Osteoblast (primary cell): Measurements from ENCODE around the gene BOLA3. TPM values are rescaled to one million over a fixed set of nuclear protein-coding genes. Genes with fewer than 3 reads are reported as not detected.

ENCODE experiments used
- DNase-seq: peaks from one replicate; pipeline ENCODE4 v3.0.0; 2011; ENCODE audit warnings: low spot score, mixed read lengths; ENCODE audit not compliant: insufficient read length; ENCODE audit errors: missing footprints
- H2AFZ ChIP-seq: 2 replicates; pipeline ENCODE4 v1.6.0; 2011; ENCODE audit warnings: mild to moderate bottlenecking, low read length
- H3K27ac ChIP-seq: 2 replicates; pipeline ENCODE4 v1.5.1; 2011; ENCODE audit warnings: mild to moderate bottlenecking, low read depth, low read length, moderate library complexity
- H3K27me3 ChIP-seq: 2 replicates; pipeline ENCODE4 v1.6.0; 2012; ENCODE audit warnings: mild to moderate bottlenecking, control low read depth, inconsistent platforms, low read length, moderate library complexity; ENCODE audit not compliant: insufficient read depth
- H3K36me3 ChIP-seq: 2 replicates; pipeline ENCODE4 v1.5.1; 2011; ENCODE audit warnings: mild to moderate bottlenecking, low read length, control low read depth, moderate library complexity; ENCODE audit not compliant: insufficient read depth
- H3K4me1 ChIP-seq: 2 replicates; pipeline ENCODE4 v1.5.1; 2011; ENCODE audit warnings: mild to moderate bottlenecking, low read length, control low read depth, moderate library complexity; ENCODE audit not compliant: insufficient read depth
- H3K4me2 ChIP-seq: 2 replicates; pipeline ENCODE4 v1.6.0; 2011; ENCODE audit warnings: mild to moderate bottlenecking, low read length; ENCODE audit not compliant: insufficient read depth
- H3K4me3 ChIP-seq: fragments of 200-600 bp; sonication (generic); 3 replicates; pipeline ENCODE4 v1.5.1; 2012; ENCODE audit warnings: mild to moderate bottlenecking, low read length, inconsistent platforms; ENCODE audit not compliant: insufficient read depth
- H3K79me2 ChIP-seq: 2 replicates; pipeline ENCODE4 v1.6.0; 2012; ENCODE audit warnings: mild to moderate bottlenecking, low read length, control low read depth, inconsistent platforms; ENCODE audit not compliant: insufficient read depth
- H3K9me3 ChIP-seq: 2 replicates; pipeline ENCODE4 v1.5.1; 2011; ENCODE audit warnings: low read depth, low read length, control low read depth
- H4K20me1 ChIP-seq: 2 replicates; pipeline ENCODE4 v1.6.0; 2012; ENCODE audit warnings: mild to moderate bottlenecking, low read length, control low read depth; ENCODE audit not compliant: insufficient read depth
- total RNA-seq: library from RNA; depleted of rRNA; stranded (reverse); fragments of >200 nt; gene quantifications from 2 replicates; pipeline ENCODE4 v1.2.3, GENCODE V29; 2012
- TF ChIP-seq, protein P1 (sequence below): IDR thresholded peaks from 2 replicates; pipeline ENCODE4 v1.5.1; 2011; ENCODE audit warnings: mild to moderate bottlenecking, low read depth, low read length, moderate library complexity; ENCODE audit errors: extremely low read depth

The BOLA3 gene
- total RNA-seq, 1 donor: 17.4 TPM

DNA sequence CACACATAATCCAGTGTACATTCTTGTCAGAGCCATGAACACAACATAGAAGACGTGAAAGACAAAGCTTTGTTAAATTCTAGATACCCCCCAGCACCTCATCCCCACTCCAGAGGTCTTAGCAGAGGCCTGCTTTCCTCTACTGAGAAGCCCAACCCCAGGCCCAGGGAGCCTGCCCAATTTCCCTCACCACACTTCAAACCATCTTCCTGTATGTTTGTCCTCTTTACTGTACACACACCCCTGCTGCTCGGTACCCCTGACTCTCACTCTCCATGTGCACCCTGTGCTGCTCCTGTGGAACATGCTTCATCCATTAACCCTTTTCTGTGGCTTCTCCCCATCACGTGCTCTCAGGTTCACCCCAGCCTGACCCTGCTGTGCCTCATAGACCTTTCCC, 37.2 kb downstream of the BOLA3 start:
- Histone ChIP-seq H3K4me2 (no peak overlapping the region), H3K27me3 (no peaks in the 10 kb centered on the region), H3K9me3 (no peaks in the 10 kb centered on the region), H3K4me3 (no peak overlapping the region), H3K27ac (no peak overlapping the region), H3K79me2 (no peaks in the 10 kb centered on the region), H3K4me1 (no peaks in the 10 kb centered on the region), H4K20me1 (no peaks in the 10 kb centered on the region), H2AFZ (no peak overlapping the region), H3K36me3 (no peaks in the 10 kb centered on the region)
- no peak for DNase-seq
- TF ChIP-seq, protein P1, sequence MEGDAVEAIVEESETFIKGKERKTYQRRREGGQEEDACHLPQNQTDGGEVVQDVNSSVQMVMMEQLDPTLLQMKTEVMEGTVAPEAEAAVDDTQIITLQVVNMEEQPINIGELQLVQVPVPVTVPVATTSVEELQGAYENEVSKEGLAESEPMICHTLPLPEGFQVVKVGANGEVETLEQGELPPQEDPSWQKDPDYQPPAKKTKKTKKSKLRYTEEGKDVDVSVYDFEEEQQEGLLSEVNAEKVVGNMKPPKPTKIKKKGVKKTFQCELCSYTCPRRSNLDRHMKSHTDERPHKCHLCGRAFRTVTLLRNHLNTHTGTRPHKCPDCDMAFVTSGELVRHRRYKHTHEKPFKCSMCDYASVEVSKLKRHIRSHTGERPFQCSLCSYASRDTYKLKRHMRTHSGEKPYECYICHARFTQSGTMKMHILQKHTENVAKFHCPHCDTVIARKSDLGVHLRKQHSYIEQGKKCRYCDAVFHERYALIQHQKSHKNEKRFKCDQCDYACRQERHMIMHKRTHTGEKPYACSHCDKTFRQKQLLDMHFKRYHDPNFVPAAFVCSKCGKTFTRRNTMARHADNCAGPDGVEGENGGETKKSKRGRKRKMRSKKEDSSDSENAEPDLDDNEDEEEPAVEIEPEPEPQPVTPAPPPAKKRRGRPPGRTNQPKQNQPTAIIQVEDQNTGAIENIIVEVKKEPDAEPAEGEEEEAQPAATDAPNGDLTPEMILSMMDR: no peak

DNA sequence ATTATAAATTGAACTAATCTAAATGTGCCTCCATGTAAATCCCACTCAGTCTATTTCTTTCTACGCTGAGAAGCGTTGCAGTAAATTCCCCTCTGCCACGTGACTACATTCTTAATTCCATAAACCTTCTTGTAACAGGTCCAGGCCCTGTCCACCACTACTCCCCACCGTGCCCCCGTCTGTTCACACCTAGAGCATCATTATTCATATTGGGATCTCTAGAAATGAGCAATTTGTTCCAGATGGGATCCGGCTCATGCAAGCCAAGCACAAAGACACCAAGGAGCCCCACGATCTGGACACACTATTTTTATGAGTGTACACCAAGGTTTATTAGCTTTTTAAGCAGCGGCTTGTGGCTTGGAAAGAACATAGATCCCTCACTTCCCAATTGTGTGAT, 38.2 kb downstream of the BOLA3 start:
- no peaks in the 10 kb centered on the region for H3K9me3 ChIP-seq
- DNase-seq: no peak

DNA sequence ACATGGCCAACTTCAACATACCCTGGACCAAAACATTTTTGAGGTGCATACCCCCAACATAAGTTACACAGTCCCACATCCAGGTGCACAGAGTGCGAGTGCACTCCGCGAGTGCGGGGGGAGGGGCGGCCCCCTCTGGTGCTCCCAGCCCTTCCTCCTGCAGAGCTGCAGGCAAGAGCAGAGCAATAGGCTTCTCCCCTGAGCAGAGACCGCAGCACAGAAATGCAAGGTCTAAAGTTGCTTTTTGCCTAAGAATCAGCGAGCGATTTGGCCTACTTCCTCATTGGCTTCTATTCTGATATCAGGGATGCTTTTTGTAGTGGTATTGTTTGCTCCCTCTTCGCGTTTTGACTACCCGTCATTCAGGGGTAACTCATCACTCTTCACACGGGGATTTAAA, 40.6 kb downstream of the BOLA3 start:
- Histone ChIP-seq H3K27me3 (no peaks in the 10 kb centered on the region), H3K4me2 (no peak overlapping the region)
- TF ChIP-seq, protein P1: no peak

More for the DNA sequence above, 38.2 kb downstream of the BOLA3 start:
- H2AFZ ChIP-seq: no peak overlapping the region
- H3K27ac ChIP-seq: no peak overlapping the region
- TF ChIP-seq, protein P1: no peak
- H3K4me2 ChIP-seq: no peak overlapping the region
- H3K36me3 ChIP-seq: no peaks in the 10 kb centered on the region
- H3K4me3 ChIP-seq: no peak overlapping the region
- no peaks in the 10 kb centered on the region for H3K79me2 ChIP-seq
- no peaks in the 10 kb centered on the region for H3K27me3 ChIP-seq
- H4K20me1 ChIP-seq: no peaks in the 10 kb centered on the region
- no peaks in the 10 kb centered on the region for H3K4me1 ChIP-seq

DNA sequence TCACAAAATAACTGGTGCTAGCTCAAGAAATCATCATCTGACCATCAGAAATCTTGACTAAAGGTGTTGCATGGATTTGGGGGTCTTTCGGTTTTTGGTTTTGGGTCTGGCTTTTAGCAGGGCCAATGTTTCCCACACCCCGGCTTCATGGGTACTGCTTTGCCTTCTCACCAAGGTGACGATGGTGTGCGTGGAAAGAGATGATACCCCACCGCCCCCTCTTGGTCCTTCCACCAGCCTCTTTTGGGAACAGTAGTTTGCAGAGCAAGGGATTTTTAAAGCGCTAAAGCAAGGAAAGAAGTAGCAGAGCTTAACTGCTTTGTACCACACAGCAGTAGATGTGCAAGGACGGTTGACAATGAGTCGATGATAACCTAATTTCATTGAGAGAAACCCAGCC, 42.3 kb downstream of the BOLA3 start:
- peaks cover 2% of the 10 kb centered on the region for H3K36me3 ChIP-seq
- no peak overlapping the region for H3K4me3 ChIP-seq
- no peak overlapping the region for H3K27ac ChIP-seq
- no peaks in the 10 kb centered on the region for H4K20me1 ChIP-seq
- TF ChIP-seq, protein P1: no peak
- no peak for DNase-seq
- no peaks in the 10 kb centered on the region for H3K27me3 ChIP-seq
- no peaks in the 10 kb centered on the region for H3K9me3 ChIP-seq
- H2AFZ ChIP-seq: no peak overlapping the region
- no peaks in the 10 kb centered on the region for H3K4me1 ChIP-seq
- H3K79me2 ChIP-seq: no peaks in the 10 kb centered on the region
- no peak overlapping the region for H3K4me2 ChIP-seq

More for the DNA sequence above, 40.6 kb downstream of the BOLA3 start:
- H3K36me3 ChIP-seq: no peaks in the 10 kb centered on the region
- H3K4me1 ChIP-seq: no peaks in the 10 kb centered on the region
- DNase-seq: no peak
- no peak overlapping the region for H2AFZ ChIP-seq
- no peaks in the 10 kb centered on the region for H4K20me1 ChIP-seq
- no peak overlapping the region for H3K4me3 ChIP-seq
- no peak overlapping the region for H3K27ac ChIP-seq
- H3K79me2 ChIP-seq: no peaks in the 10 kb centered on the region
- H3K9me3 ChIP-seq: no peaks in the 10 kb centered on the region
